GM12864 (cell line): ENCODE results near the gene CCDC186.

Experiments
- DNase-seq: peaks from one replicate; pipeline ENCODE4 v3.0.0-alpha.2; 2011; ENCODE audit warnings: low read depth
- H3K4me3 ChIP-seq: 2 replicates; pipeline ENCODE4 v1.5.1; 2011; ENCODE audit warnings: mild to moderate bottlenecking, low read depth, low read length, control low read depth
- CTCF ChIP-seq: IDR thresholded peaks from 2 replicates; pipeline ENCODE4 v1.5.1; 2011; ENCODE audit warnings: low read depth, mild to moderate bottlenecking, moderate library complexity, low read length, control low read depth, inconsistent platforms; ENCODE audit errors: missing control alignments

CCDC186 gene

GRCh38 chr10:114188001-114188400 lies 14.0 kb upstream of the CCDC186 start:
- no peak overlapping the region for H3K4me3 ChIP-seq
- no peak for DNase-seq
- no peak for TF ChIP-seq CTCF

- no peak for TF ChIP-seq CTCF
- DNase-seq: no peak
- H3K4me3 ChIP-seq: no peak overlapping the region
These were observed 10.3 kb upstream of the CCDC186 start for GRCh38 chr10:114184276-114184675.

- H3K4me3 ChIP-seq: no peak overlapping the region
- no peak for DNase-seq
- no peak for TF ChIP-seq CTCF
These were observed 9.6 kb upstream of the CCDC186 start for GRCh38 chr10:114183563-114183962.

GRCh38 chr10:114181971-114182370 lies 8.0 kb upstream of the CCDC186 start:
- no peak for DNase-seq
- TF ChIP-seq CTCF: no peak
- H3K4me3 ChIP-seq: no peak overlapping the region

- no peak overlapping the region for H3K4me3 ChIP-seq
- no peak for TF ChIP-seq CTCF
- no peak for DNase-seq
These were observed 6.9 kb upstream of the CCDC186 start for GRCh38 chr10:114180937-114181336.

GRCh38 chr10:114179747-114180146 lies 5.7 kb upstream of the CCDC186 start:
- TF ChIP-seq CTCF: no peak
- H3K4me3 ChIP-seq: no peak overlapping the region
- no peak for DNase-seq

- no peak for DNase-seq
- TF ChIP-seq CTCF: no peak
- no peak within 1 kb of the TSS for H3K4me3 ChIP-seq
These were observed 5.1 kb upstream of the CCDC186 start, which contains the start of gene TDRD1 for GRCh38 chr10:114179148-114179547. Gene TDRD1 (plus strand): TSS chr10:114179353. CDS start chr10:114187832, 8,479 bp downstream.
